SK-N-SH (cell line): ENCODE results near the gene PCED1B. TPM values are rescaled to one million over a fixed set of nuclear protein-coding genes. Genes with fewer than 3 reads are reported as not detected.

Experiments used
- CTCF ChIA-PET: fragments of 300-600, 350-600 bp; formaldehyde crosslinking; extraction: SDS; loops from one replicate; lab custom pipeline; 2021; lab: Yijun Ruan, JAX
- POLR2A ChIA-PET: fragments of 350-600 bp; sonication (Branson Sonifier 250); formaldehyde crosslinking; extraction: SDS; loops from one replicate; lab custom pipeline; 2020; ENCODE audit warnings: antibody characterized with exemption, inconsistent platforms; lab: Yijun Ruan, JAX
- DNase-seq: peaks from one replicate; pipeline ENCODE4 v3.0.0; 2012
- H2AFZ ChIP-seq: fragments of 200-600 bp; sonication (generic); 2 replicates; pipeline ENCODE4 v1.8.1; 2016; ENCODE audit warnings: antibody characterized with exemption, mild to moderate bottlenecking, low read depth
- H3F3A ChIP-seq: fragments of 200-600 bp; sonication (generic); replicated peaks from 2 replicates; pipeline ENCODE3; 2016; ENCODE audit warnings: antibody characterized with exemption, mild to moderate bottlenecking; ENCODE audit not compliant: insufficient read depth
- H3K27ac ChIP-seq, 2 experiments: fragments of 200-500 bp in 1 of 2; fragments of 200-600 bp in 1 of 2; sonication (Bioruptor generic) in 1 of 2; sonication (generic), shearing (Covaris generic) in 1 of 2; 2 replicates each; pipeline versions ENCODE4 v1.5.1 to v1.6.1; 2014 to 2016; ENCODE audit warnings: low read depth in 2 of 2, inconsistent platforms in 1 of 2, low read length in 1 of 2, mild to moderate bottlenecking in 1 of 2, mixed read lengths in 1 of 2
- H3K27me3 ChIP-seq: fragments of 200-600 bp; sonication (generic), shearing (Covaris generic); 2 replicates; pipeline ENCODE4 v1.6.1; 2016; ENCODE audit warnings: mixed run types; ENCODE audit not compliant: insufficient read depth
- H3K36me3 ChIP-seq, 2 experiments: fragments of 200-500 bp in 1 of 2; fragments of 200-600 bp in 1 of 2; sonication (Bioruptor generic) in 1 of 2; sonication (generic) in 1 of 2; replicated peaks in 1 of 2; 2 replicates each; pipeline versions ENCODE3 to v1.5.1; 2014 to 2016; ENCODE audit warnings: low read length in 1 of 2, mild to moderate bottlenecking in 1 of 2; ENCODE audit not compliant: insufficient read depth in 2 of 2, control insufficient read depth in 1 of 2
- H3K4me1 ChIP-seq, 2 experiments: fragments of 200-500 bp in 1 of 2; fragments of 200-600 bp in 1 of 2; sonication (Bioruptor generic) in 1 of 2; sonication (generic), shearing (Covaris generic) in 1 of 2; 2 replicates each; pipeline versions ENCODE4 v1.5.1 to v1.6.1; 2014 to 2016; ENCODE audit warnings: low read depth in 1 of 2, low read length in 1 of 2, mixed run types in 1 of 2; ENCODE audit not compliant: insufficient read depth in 2 of 2, control insufficient read depth in 1 of 2
- H3K4me2 ChIP-seq: fragments of 200-600 bp; sonication (generic), shearing (Covaris generic); 2 replicates; pipeline ENCODE4 v1.6.1; 2017; ENCODE audit warnings: mixed run types
- H3K4me3 ChIP-seq, 2 experiments: fragments of 200-500 bp in 1 of 2; fragments of 200-600 bp in 1 of 2; sonication (Bioruptor generic) in 1 of 2; sonication (generic), shearing (Covaris generic) in 1 of 2; 2 replicates each; pipeline versions ENCODE4 v1.5.1 to v1.8.1; 2014 to 2016; ENCODE audit warnings: low read depth in 2 of 2, inconsistent platforms in 1 of 2, low read length in 1 of 2, mild to moderate bottlenecking in 1 of 2, mixed read lengths in 1 of 2, moderate library complexity in 1 of 2
- H3K79me2 ChIP-seq: fragments of 200-600 bp; sonication (generic); 2 replicates; pipeline ENCODE4 v1.8.1; 2017; ENCODE audit warnings: mild to moderate bottlenecking; ENCODE audit not compliant: insufficient read depth
- H3K9ac ChIP-seq: fragments of 200-600 bp; sonication (generic); 2 replicates; pipeline ENCODE4 v1.6.1; 2017; ENCODE audit warnings: mixed run types
- H3K9me2 ChIP-seq: fragments of 200-600 bp; sonication (generic); 2 replicates; pipeline ENCODE4 v1.6.1; 2017; ENCODE audit warnings: mixed run types
- H3K9me3 ChIP-seq: fragments of 200-600 bp; sonication (generic); 2 replicates; pipeline ENCODE4 v1.6.1; 2017; ENCODE audit warnings: mixed run types, mild to moderate bottlenecking, moderate library complexity
- H4K20me1 ChIP-seq: fragments of 200-600 bp; sonication (generic); 2 replicates; pipeline ENCODE4 v1.6.1; 2017; ENCODE audit warnings: mild to moderate bottlenecking, mixed run types; ENCODE audit not compliant: insufficient read depth
- CHD2 ChIP-seq: fragments of 150-350 bp; IDR thresholded peaks from 2 replicates; pipeline ENCODE4 v1.6.1; 2018; ENCODE audit warnings: low read length; ENCODE audit not compliant: partially characterized antibody
- CTCF ChIP-seq: fragments of 200-600 bp; sonication (generic); IDR thresholded peaks from 2 replicates; pipeline ENCODE4 v1.6.1; 2017; ENCODE audit warnings: antibody characterized with exemption, mild to moderate bottlenecking, moderate library complexity
- ELF1 ChIP-seq: IDR thresholded peaks from 2 replicates; pipeline ENCODE4 v1.4.0; 2012
- EP300 ChIP-seq, 2 experiments: IDR thresholded peaks; 2 replicates each; pipeline versions ENCODE4 v1.4.0 to v1.6.1; 2012; ENCODE audit warnings: borderline replicate concordance in 1 of 2, low read depth in 1 of 2, low read length in 1 of 2
- EZH2phosphoT487 ChIP-seq: fragments of 200-600 bp; sonication (generic); IDR thresholded peaks from 2 replicates; pipeline ENCODE4 v1.6.1; 2017; ENCODE audit warnings: low read depth, mixed run types, mild to moderate bottlenecking, antibody characterized with exemption, moderate library complexity, borderline replicate concordance
- FOXM1 ChIP-seq: IDR thresholded peaks from 2 replicates; pipeline ENCODE4 v1.4.0; 2012; ENCODE audit warnings: low read depth, mild to moderate bottlenecking
- GATA2 ChIP-seq: sonication (generic); formaldehyde crosslinking; IDR thresholded peaks from 2 replicates; pipeline ENCODE4 v1.5.0; 2020; ENCODE audit warnings: mild to moderate bottlenecking, missing genetic modification reagents
- JUND ChIP-seq: IDR thresholded peaks from 2 replicates; pipeline ENCODE4 v1.4.0; 2012
- MXI1 ChIP-seq: IDR thresholded peaks from 2 replicates; pipeline ENCODE4 v1.6.1; 2012; ENCODE audit warnings: mild to moderate bottlenecking, low read depth, low read length, improper control_type of control experiment
- POLR2AphosphoS5 ChIP-seq: IDR thresholded peaks from 2 replicates; pipeline ENCODE4 v1.6.1; 2012; ENCODE audit warnings: low read depth, low read length
- RAD21 ChIP-seq: IDR thresholded peaks from 2 replicates; pipeline ENCODE4 v1.6.1; 2012; ENCODE audit warnings: mild to moderate bottlenecking, low read length
- REST ChIP-seq: IDR thresholded peaks from 2 replicates; pipeline ENCODE4 v1.6.1; 2012; ENCODE audit warnings: mild to moderate bottlenecking, low read depth, low read length, moderate library complexity
- RXRA ChIP-seq: IDR thresholded peaks from 2 replicates; pipeline ENCODE4 v1.4.0; 2012; ENCODE audit warnings: low read depth, mild to moderate bottlenecking, borderline replicate concordance
- SIN3A ChIP-seq: IDR thresholded peaks from 2 replicates; pipeline ENCODE4 v1.6.1; 2012; ENCODE audit warnings: low read depth, mild to moderate bottlenecking, low read length, moderate library complexity, borderline replicate concordance
- TEAD4 ChIP-seq: IDR thresholded peaks from 2 replicates; pipeline ENCODE4 v1.4.0; 2012; ENCODE audit warnings: mild to moderate bottlenecking, borderline replicate concordance; ENCODE audit not compliant: insufficient read depth
- ZBTB33 ChIP-seq: IDR thresholded peaks from 2 replicates; pipeline ENCODE4 v1.4.0; 2012; ENCODE audit warnings: low read depth, borderline replicate concordance
- WGBS: methylation state at CpG from one replicate; pipeline ENCODE4 v1.1.6; 2017; ENCODE audit warnings: low lambda C conversion rate; 5-methylcytosine and 5-hydroxymethylcytosine counted together
- polyA plus RNA-seq, 3 experiments: library from polyadenylated mRNA; depleted of rRNA; stranded (reverse); fragments of >200 nt; gene quantifications; 2 replicates each; pipeline ENCODE4 v1.2.3, GENCODE V29; 2012

The PCED1B gene
- polyA plus RNA-seq, 1 of the 3 experiments (the other 2 are of a cell fraction): 0.21 TPM

- 43% methylated on average over 13 of the region's 14 CpGs for WGBS
- no peak overlapping the region for H2AFZ ChIP-seq
- TF ChIP-seq CHD2: no peak
- no peak for TF ChIP-seq SIN3A
- TF ChIP-seq CTCF: no peak
- TF ChIP-seq POLR2AphosphoS5: no peak
- TF ChIP-seq MXI1: no peak
- no peak for TF ChIP-seq ZBTB33
- no peak for TF ChIP-seq EP300 (IDR thresholded peaks at IDR 0.05; ENCODE audit: borderline replicate concordance in 1 of 2, low read depth in 1 of 2, low read length in 1 of 2)
- TF ChIP-seq RAD21: no peak
- TF ChIP-seq EZH2phosphoT487: no peak
- TF ChIP-seq GATA2 (CRISPR knock-in tag): no peak
- TF ChIP-seq ELF1: no peak
- no peak for TF ChIP-seq REST
- TF ChIP-seq RXRA: no peak
- no peak for TF ChIP-seq JUND
- TF ChIP-seq TEAD4: no peak
- TF ChIP-seq FOXM1: no peak
- no peak for DNase-seq
- no peaks in the 10 kb centered on the region for H3K9me2 ChIP-seq
- H3K9ac ChIP-seq: no peak overlapping the region
- H4K20me1 ChIP-seq: no peaks in the 10 kb centered on the region
- no peaks in the 10 kb centered on the region for H3K9me3 ChIP-seq
- H3K36me3 ChIP-seq: no peaks in the 10 kb centered on the region
- H3K4me2 ChIP-seq: no peak overlapping the region
- CTCF ChIA-PET: no interaction called here
- peaks cover 0 to 3% of the 10 kb centered on the region in 2 experiments; a peak in 1 of 4 replicates for H3K4me1 ChIP-seq
- POLR2A ChIA-PET: no interaction called here
- H3K27me3 ChIP-seq: peaks cover 16% of the 10 kb centered on the region; the same call in 1 of the 2 replicates
- H3K27ac ChIP-seq: no peak overlapping the region
- H3F3A ChIP-seq: peaks cover 9% of the 10 kb centered on the region
- no peaks in the 10 kb centered on the region for H3K79me2 ChIP-seq
- no peak overlapping the region for H3K4me3 ChIP-seq
These were observed 155.2 kb downstream of the PCED1B start for GRCh38 chr12:47234576-47235141.
